Mammary epithelial cell (primary cell): Measurements from ENCODE around the gene SGTB.

ENCODE experiments used
- CTCF ChIP-seq, 2 donors: IDR thresholded peaks in 1 of 2; conservative IDR thresholded peaks in 1 of 2; 2 replicates each; pipeline ENCODE4 v1.5.1; 2011 to 2012; ENCODE audit warnings: inconsistent platforms in 2 of 2, low read length in 2 of 2, mild to moderate bottlenecking in 2 of 2, control low read depth in 1 of 2, low read depth in 1 of 2; ENCODE audit not compliant: insufficient read depth in 1 of 2; ENCODE audit errors: extremely low read depth in 1 of 2
- EZH2 ChIP-seq: IDR thresholded peaks from 2 replicates; pipeline ENCODE4 v1.6.1; 2012; ENCODE audit warnings: low read length, inconsistent platforms, borderline replicate concordance

GRCh38 chr5:65749221-65749844 is 27.4 kb upstream of the SGTB start:
- TF ChIP-seq CTCF (conservative IDR thresholded peaks at IDR 0.05 in 1 of 2, IDR thresholded peaks at IDR 0.05 in 1 of 2; ENCODE audit: extremely low read depth in 1 of 2, insufficient read depth in 1 of 2, low read depth in 1 of 2, low read length in 2 of 2) (no peak), EZH2 (no peak)
